HG03280 (cell line): ENCODE data around the gene DTD1.

ENCODE experiments used
- ATAC-seq: cut with Tn5 transposase; IDR thresholded peaks from one replicate; pipeline ENCODE4 v1.9.1; 2021; ENCODE audit warnings: mild to moderate bottlenecking, moderate library complexity; ENCODE audit not compliant: unreplicated experiment

The DTD1 gene

DNA sequence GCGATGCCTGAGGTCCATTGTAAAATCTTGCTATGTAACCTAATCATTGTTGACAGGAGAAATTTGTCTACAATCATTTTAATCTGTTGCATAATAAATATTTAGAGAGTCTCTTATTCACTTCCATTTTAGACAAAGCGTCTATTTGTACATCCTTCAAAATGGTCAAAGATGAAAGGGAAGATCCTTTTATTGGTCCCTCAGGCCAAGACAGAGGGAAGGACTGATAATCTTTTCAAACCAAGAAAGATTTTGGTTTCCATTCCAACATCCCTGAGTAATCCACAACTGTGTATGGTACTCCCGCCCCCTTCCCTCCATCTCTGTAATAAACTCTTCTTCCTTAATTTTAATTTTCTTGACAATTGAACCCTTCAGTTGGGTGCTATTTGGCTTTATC lies 114.1 kb downstream of the DTD1 start:
- ATAC-seq: no peak

DNA sequence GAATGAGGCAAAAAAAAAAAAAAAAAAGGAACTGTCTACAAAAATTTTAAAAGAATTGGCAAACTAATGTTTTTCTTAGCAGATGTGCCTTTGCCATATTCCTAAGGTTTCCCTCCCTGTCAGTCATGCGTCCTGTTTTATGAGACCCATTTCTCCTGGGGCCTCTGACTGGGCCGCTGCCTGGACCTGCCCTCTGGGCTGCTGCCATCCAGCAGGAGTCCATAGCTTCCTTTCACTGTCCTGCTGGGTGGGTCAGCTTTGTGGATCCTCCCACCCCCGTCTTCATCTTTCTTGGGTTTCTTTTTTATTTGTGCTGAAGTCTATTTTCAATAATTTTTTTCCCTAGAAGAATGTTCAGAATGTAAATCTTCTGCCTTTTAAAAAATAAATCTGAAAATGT lies 114.9 kb downstream of the DTD1 start:
- no peak for ATAC-seq

- ATAC-seq: no peak
Observed at GRCh38 chr20:18705490-18705889, 117.6 kb downstream of the DTD1 start.

DNA sequence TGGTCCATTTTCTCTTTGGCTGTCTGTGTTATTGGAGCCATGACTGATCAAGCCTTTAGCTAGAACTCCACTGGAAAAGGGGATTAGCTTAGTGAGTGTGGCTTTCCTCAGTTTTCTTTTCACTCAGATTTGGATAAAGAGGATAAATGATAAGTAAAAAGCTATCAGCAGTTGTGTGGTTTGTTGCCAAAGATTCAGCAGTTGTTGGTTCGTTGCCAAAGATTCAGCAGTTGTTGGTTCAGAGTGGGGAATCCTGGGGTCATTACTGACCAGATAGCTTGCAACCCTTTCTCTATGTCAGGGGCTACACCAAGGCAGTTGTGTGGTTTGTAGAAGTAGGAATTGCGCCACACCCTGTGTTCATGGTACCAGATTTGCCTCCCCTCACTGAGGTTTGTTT lies 118.1 kb downstream of the DTD1 start:
- ATAC-seq: no peak

DNA sequence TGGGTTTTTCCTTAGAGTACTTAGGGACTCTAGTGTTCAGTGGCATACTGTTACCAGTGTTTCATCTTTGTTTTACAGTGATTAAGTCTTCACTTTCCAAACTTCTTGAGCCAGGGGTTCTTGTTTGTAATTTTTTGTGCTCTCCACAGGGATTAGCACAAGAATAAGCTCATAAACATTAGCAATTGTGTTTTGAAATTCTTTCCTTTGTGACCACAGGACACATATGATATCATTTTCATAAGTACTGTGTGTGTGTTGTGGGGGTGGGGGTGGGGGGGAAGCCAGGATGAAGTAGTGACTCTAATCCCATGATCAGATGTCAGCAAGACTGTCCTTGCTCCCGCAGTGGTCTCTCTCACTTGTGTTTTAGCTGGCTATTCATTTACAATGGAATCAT lies 124.3 kb downstream of the DTD1 start:
- no peak for ATAC-seq

DNA sequence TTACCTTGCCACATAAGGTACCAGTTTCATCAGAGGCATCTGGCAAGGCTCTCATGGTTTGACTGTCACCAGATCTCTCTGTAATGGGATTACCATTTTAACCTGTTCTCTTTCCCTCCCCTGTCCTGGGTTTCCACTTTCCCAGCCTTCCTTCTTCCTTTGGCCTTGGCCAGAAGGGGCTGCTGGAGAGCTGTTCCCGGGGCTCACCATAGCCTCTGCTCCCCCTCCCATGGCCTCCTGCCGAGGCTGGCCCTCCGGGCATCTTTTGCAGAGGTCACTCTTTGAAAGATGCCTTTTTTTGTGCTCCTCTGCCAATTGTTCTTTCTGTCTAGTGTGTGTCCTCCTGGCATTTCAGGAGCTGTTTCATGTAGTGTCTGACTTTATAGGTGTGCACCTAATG lies 125.0 kb downstream of the DTD1 start:
- ATAC-seq: no peak

DNA sequence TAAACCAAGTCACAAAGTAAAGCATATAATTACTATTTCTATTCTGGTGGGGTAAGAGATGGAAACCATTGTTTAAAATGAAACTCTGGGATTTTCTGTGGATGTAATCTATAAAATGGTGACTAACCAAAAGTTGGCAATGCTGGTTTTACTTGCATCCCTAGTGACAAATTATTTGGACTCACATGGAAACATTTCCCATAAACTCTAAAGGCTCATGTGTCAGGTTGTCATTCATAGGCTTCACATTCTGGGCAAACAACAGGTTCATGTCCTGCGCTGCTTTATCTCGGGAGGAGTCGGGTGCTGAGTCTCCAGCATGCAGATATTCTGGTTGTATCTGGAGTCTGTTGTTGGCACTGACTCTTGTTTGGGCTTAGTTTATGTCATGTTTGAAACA lies 127.7 kb downstream of the DTD1 start:
- ATAC-seq: no peak

GRCh38 chr20:18717062-18717461 lies 129.2 kb downstream of the DTD1 start:
- ATAC-seq: no peak

GRCh38 chr20:18718129-18718528 lies 130.3 kb downstream of the DTD1 start:
- no peak for ATAC-seq

DNA sequence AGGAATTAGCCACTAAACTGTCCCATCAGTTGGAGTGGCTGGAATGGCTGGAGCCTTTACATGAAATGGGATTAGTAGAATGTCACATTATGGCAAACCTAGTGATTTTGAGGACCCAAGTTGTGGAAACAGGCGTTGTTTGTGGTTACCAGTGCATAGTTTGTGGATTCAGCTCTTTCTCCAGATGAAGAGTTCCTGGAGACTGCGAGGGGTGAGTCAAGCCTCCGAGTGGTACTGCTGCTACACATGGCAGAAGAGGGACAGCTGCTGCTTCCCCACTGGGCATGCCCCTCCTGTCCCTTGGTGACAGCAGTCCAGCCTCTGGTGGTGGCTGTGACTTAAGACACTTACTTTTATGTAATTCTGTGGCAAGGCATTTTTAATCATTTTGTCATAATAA lies 131.6 kb downstream of the DTD1 start:
- ATAC-seq: no peak

GRCh38 chr20:18721551-18722115 lies 133.8 kb downstream of the DTD1 start:
- no peak for ATAC-seq

DNA sequence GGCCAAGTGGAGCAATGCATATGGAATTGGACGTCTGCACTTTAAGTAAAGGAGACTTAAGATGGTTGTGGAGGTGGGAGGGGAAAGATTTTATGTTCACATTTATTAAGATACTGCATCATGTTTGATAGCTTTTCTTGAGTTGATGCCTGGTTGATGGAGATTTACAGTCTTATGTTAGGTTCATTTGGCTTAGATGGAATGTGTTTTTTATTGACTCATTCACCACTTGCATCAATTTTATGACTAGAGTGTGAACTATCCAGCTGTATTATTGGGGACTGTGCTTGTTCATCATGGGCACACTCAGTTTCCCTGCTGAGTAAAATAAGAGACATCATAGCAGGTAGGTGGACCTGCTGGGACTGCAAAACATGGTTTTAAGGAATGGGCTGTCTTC lies 134.5 kb downstream of the DTD1 start:
- no peak for ATAC-seq

- no peak for ATAC-seq
Observed at GRCh38 chr20:18724077-18724476, 136.2 kb downstream of the DTD1 start.

DNA sequence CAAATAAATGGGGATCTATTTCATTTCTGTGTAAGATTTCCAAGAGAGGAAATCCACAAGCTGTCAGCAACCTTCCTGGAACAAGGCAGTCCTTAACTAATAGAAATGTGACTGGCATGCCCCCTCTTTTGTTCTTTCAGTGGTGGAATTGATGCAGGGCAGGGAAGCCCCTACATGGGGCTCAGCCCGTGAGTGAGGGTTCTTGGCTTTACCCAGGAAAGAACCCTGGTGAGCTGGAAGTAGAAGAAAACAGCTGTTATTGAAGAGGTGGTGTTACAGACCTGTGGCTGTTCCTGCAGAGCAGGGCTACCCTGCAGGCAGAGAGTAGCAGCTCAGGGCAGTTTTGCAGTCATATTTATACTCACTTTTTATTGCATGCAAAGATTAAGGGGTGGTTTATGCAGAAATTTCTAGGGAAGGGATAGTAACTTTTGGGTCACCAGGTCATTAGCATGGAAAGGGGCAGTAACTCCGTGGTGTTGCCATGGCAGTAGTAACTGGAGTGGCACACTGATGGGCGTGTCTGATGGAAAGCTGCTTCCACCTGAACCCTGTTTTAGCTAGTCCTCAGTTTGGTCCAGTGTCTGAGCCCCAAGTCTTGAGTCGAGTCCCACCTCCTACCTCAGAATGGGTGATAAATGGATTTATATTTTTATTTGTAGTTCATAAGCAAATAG lies 137.1 kb downstream of the DTD1 start:
- no peak for ATAC-seq

GRCh38 chr20:18727032-18727508 lies 139.2 kb downstream of the DTD1 start:
- no peak for ATAC-seq

DNA sequence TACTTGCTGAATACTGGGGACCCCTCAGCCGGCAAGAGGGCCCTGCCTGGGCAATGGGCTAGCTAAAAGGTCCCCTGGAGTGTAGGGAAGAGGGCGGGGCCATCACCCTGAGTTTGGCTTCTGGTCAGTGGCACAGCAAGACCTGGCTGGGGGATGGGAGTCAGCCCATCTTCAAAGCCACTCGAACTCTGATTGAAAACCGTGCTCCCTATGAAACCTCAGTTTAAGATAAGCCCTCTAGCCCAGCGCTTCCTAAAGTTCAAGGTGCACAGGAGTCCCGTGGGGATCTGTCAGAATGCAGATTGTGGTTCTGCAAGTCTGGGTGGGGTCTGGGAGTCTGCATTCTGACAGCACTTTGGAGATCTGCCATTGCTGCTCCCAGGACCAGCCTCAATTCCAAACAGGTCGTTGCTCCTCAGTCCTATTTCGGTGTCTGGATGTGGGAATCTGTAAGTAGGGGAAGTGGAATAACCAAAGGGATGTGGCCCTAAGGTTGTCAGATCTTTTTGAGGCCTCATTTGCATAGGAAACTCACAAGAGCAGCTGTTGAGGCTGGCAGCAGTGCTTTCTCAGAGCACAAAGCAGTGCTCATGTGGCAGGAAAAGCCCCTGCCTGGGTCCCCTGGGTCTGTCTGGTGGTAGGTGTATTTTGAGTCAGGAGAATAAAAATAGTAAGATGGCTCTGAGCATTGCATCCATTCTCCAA lies 140.5 kb downstream of the DTD1 start:
- ATAC-seq: peak; percentile 91

DNA sequence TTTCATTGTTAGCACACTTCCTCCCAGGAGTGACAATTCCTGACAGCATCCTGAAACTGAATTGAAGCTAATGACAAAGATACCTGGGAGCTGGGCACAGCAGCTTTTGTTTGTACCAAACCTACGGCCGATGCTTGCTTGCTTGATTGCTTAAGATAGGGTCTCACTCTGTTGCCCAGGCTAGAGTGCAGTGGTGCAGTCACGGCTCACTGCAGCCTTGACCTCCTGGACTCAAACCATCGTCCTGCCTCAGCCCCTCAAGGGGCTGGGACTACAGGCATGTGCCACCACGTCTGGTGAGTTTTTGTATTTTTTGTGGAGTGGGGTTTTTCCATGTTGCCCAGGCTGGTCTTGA lies 141.0 kb downstream of the DTD1 start:
- ATAC-seq: peak; percentile 33

DNA sequence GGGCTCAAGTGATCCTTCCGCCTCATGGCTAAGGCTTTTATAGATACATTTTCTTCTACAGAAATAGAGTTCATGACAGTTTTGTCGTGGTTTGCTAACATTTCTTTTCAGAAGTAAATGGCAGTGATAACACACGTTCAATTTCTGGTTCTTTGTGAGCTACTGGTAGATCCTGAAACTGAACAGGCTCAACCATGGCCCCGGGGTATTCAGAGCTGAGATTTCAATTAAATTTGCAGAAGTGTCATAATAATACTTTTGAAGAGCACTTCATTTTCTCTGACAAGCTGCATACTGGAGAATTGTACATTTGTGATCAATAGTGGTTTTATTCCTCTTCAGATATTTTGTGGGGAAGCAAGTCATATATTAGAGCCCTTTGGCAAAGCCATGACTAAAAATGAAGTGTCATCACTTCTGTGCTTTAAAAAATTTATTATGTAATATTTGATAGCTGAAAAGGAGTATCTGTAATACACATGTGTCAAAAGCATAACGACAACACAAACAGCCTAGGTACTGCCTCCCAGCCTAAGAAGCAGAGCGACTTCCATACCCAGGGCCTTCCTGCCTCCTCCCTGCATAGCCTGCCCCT lies 141.5 kb downstream of the DTD1 start:
- no peak for ATAC-seq

DNA sequence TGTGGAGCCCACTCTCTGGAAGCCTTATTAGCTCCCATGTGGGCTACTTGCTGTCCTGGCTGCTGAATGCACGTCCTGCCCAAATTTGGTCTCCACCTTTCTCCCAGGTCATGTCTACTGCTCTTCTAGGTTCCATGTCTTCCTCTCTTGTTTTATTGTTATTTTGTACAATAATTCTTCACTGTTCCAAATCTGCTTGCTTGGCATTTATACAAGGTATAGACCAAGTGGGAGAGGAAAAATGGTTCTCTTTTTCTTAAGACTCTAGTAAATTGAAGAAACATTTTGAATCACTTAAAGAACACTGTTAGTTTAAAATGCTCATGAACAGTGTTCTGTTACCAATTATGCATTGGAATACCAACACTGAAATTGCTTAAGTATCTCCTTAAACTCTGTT lies 144.1 kb downstream of the DTD1 start:
- ATAC-seq: no peak

GRCh38 chr20:18734525-18735189 lies 146.8 kb downstream of the DTD1 start:
- ATAC-seq: no peak

DNA sequence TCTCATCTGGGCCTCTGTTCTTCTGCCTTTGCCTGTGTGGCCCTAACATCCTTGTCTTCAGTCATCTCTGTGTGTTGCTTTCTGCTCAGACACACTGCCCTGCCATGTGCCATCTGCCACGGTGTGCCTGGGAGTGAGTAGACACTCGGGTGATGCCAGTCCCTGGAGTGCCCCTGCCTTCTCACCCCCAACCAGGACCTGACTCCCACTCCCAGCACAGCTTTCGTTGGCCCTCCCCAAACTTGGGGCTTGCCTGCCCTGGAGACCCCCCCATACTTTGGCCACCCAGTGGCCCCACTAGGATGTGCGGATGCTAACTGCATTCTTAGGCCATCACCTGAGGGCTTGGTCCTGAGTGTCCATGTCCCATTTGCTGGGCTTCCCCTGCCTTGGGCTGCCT lies 149.3 kb downstream of the DTD1 start:
- ATAC-seq: no peak
